HG02588 (cell line): ENCODE data around the gene ENTPD3.

Experiments
- ATAC-seq: cut with Tn5 transposase; IDR thresholded peaks from one replicate; pipeline ENCODE4 v1.9.1; 2021; ENCODE audit warnings: mild to moderate bottlenecking, moderate library complexity; ENCODE audit not compliant: unreplicated experiment

Gene ENTPD3

DNA sequence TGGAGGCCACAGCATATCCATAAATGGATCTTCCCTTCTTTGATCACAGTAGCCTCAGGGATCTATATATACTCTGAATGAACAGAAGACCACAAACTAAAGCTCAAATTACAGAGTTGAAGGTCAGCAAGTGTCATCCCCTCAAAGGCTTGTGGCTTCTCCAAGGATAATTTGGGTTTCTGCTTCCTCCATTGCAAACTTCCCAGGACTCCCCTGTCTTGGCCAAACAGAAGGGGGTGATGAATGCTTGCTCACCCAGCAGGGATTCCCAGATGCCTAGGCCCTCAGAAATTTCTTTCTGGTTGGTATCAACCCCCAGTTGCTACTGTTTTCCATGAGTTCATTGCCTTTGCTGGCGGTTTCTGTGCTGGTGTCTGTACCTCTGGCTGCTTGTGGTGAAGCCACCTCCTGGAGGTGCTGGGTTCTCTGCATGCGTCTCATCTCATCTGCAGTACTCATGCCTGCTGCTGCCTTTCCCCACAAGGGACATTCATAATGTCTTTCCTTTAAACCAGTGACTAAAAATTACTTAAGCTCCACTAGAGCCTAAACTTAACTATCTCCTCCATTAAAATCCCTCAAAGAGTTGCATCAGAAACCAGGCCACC lies 17.7 kb downstream of the ENTPD3 start:
- no peak for ATAC-seq

- no peak for ATAC-seq
Observed at GRCh38 chr3:40407007-40407406, 20.0 kb downstream of the ENTPD3 start.

DNA sequence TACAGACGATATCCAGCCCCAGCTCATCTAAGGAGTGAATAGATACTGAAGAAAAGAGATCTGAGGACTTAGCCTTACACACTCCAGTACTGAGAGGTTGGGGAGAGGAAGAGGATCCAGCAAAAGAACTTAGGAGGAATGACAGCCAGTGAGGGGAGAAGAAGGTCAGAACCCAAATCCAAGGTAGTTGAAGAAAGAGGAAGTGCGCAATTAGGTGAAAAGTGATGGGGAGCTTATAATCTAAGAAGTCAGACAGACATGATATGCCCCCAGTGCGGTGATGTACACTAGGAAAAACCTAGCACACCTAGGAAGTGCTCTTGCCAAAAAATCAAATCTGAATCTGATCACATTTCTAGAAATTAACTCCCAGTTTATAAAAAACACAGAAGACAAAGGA lies 20.6 kb downstream of the ENTPD3 start:
- no peak for ATAC-seq

GRCh38 chr3:40414270-40414669 lies 27.3 kb downstream of the ENTPD3 start:
- no peak for ATAC-seq

DNA sequence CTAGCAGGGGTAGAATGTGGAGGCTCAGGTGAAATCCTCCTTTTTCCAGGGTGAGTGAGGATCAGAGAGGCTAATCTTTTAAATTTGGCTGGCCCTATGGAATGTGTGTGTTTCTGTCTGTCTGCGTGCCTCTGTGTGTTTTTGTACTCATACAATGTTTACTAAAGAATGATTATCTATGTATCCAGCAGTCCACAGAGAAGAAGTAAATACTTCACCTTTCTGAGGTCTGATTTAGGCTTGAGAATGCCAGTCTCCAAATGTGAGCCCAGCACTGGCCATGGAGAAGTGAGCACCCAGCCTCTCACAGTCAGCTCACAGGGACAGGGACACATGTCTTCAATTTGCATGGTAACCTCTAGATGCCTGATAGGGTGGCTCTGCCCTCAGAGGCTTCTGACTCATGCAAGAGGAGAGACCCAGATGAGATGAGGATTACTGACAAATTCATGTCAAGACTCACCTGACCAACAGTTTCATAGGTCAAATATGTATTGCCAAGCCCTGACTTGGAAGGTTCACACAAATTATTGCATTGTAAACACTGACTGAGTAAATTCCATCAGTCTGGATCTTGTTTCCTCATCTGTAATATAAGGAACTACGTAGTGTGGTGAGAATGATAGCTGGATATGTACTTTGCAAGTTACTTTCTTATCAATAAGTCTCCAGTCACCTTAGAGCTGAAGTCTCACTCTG lies 31.0 kb downstream of the ENTPD3 start:
- no peak for ATAC-seq

DNA sequence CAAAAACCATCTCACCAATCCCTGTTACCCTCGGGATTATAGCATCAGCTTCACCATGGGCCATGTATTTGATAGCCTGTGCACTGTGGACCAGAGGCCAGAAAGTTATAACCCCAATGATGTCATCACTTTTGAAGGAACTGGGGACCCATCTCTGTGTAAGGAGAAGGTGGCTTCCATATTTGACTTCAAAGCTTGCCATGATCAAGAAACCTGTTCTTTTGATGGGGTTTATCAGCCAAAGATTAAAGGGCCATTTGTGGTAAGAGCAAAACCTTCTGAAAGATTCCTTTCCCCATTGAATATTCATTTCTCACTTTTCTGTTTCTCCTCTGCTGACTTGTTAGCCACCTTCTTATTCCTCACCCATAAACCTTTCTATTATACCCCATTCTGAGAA lies 35.9 kb downstream of the ENTPD3 start:
- no peak for ATAC-seq

DNA sequence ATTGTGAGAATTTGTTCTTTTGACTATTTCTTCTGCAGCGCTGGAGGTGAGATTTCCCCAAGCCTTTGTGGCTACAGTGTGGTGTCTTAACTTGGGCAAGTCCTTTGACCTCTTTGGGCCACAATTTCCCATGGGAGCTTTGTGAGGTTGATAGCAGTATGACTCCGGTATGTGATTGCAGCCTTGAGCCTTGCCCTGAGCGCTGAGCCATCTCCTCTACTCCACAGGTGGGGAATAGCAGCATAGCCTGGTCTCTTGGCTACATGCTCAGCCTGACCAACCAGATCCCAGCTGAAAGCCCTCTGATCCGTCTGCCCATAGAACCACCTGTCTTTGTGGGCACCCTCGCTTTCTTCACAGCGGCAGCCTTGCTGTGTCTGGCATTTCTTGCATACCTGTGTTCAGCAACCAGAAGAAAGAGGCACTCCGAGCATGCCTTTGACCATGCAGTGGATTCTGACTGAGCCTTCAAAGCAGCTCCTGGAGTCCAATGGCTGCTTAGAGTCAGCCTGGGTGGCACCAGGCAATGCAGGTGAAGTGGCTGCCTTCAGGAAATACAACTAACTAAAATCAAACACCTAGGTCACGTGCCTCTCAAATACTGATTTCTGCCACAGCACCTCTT lies 40.2 kb downstream of the ENTPD3 start:
- ATAC-seq = no peak

GRCh38 chr3:40432793-40433192 lies 45.8 kb downstream of the ENTPD3 start:
- ATAC-seq = no peak

DNA sequence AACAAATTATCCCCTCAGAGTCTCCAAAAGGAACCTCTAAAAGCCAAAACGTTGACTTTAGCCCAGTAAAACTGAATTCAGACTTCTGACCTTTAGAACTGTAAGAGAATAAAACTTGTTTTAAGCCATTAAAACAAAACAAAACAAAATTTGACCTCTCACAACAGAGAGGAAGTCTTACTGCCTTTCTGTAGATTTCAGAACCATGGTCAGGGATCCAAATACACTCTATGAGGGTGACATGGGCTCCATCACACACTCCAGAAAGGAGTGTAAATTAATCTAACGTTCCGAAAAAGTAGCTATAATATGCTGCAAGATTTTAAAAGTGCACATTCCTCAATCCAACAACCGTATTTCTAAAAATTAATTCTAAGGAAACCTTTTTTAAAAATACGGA lies 50.9 kb downstream of the ENTPD3 start:
- ATAC-seq = no peak

GRCh38 chr3:40445062-40445461 lies 58.1 kb downstream of the ENTPD3 start:
- no peak for ATAC-seq

GRCh38 chr3:40445880-40446279 lies 58.9 kb downstream of the ENTPD3 start:
- ATAC-seq = no peak

GRCh38 chr3:40450438-40450837 lies 63.5 kb downstream of the ENTPD3 start:
- ATAC-seq = no peak

GRCh38 chr3:40451551-40451950 lies 64.6 kb downstream of the ENTPD3 start:
- no peak for ATAC-seq

GRCh38 chr3:40452057-40452456 lies 65.1 kb downstream of the ENTPD3 start:
- no peak for ATAC-seq

GRCh38 chr3:40452562-40452875 lies 65.5 kb downstream of the ENTPD3 start:
- no peak for ATAC-seq

GRCh38 chr3:40452876-40453730 lies 66.1 kb downstream of the ENTPD3 start:
- ATAC-seq = peak; percentile 93

- no peak for ATAC-seq
Observed at GRCh38 chr3:40453933-40454332, 66.9 kb downstream of the ENTPD3 start.

DNA sequence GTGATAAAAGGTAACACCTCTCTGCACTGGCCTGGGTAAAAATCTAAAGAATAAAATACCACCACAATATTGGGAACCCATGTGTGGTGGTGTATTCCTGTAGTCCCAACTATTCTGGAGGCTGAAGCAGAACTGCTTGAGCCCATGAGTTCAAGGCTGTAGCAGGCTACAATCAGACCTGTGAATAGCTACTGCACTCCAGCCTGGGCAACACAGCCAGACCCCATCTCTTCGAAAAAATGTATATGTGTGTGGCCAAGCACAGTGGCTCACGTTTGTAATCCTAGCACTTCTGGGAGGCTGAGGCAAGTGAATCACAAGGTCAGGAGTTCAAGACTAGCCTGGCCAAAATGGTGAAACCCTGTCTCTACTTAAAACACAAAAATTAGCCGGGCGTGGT lies 68.3 kb downstream of the ENTPD3 start:
- no peak for ATAC-seq

GRCh38 chr3:40456279-40456939 lies 69.4 kb downstream of the ENTPD3 start:
- ATAC-seq = no peak

DNA sequence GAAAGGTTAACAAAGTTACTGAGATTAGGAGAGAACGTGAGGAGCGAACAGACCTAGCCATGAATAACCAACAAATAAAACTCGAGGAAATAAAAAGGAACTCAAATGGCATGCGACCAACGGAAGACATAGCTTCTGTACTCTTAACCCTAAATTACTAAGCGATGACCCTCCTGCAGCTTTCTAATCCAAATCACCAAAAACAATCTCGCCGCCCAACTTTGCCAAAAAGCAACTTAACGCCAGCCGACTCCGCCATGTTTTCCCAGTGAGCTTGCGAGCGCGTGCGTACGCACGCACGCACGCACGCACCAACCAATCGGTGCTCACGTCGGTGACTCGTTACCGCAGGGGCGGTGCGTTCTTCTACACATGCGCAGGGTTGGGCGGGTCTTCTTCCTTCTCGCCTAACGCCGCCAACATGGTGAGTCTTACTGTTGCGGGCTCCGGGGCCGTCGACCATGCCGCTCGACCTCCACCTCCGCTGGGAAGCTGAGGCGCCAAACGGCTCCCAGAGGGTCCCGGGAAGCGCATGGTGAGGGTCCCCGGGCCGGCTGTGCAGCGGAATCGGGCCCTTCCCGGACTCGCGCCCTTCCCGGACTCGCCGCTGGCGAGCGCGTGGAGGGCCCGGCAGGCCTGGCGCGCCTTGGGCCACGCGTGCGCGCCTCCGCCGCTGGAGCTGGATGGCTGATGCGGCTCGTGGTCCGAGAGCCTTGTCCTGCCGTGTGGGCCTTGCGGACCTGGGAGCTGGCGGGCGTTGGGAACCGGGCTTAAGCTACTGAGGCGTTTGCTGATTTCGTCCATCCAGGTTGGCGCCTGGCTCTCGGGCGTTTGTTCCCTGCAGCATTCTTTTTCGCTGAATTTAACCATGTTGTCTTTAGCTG lies 70.2 kb downstream of the ENTPD3 start, which contains the start of gene RPL14:
RPL14 (plus strand) TSS at position 400 of the 884 bp plus-strand sequence; CDS start at position 533, 133 bp downstream.
- ATAC-seq = peak; percentile 61
